ENCODE measurements around the gene PRR14.
A peak's percentile ranks its signal among the peaks of the same experiment; 100 is the strongest.
"Not testable (repeated sequence)": the region's sequence is repeated elsewhere in the genome, so short reads cannot be mapped to it uniquely, and the experiment has no call there.

The PRR14 gene

GRCh38 chr16:30633526-30633925 lies 17.2 kb upstream of the PRR14 start (continued):
- TF ChIP-seq ZNF8 (CRISPR knock-in tag; IDR thresholded peaks at IDR 0.05) (no peak), ZFP30 (CRISPR knock-in tag; IDR thresholded peaks at IDR 0.05) (no peak), CSRNP3 (CRISPR knock-in tag; IDR thresholded peaks at IDR 0.05) (no peak), ISL1 (CRISPR knock-in tag; IDR thresholded peaks at IDR 0.05) (no peak), BACH2 (CRISPR knock-in tag; IDR thresholded peaks at IDR 0.05; ENCODE audit: borderline replicate concordance) (no peak), TCF4 (CRISPR knock-in tag; IDR thresholded peaks at IDR 0.05; ENCODE audit: borderline replicate concordance) (no peak), ESRRG (CRISPR knock-in tag; IDR thresholded peaks at IDR 0.05) (no peak), SNAI2 (CRISPR knock-in tag; IDR thresholded peaks at IDR 0.05) (no peak), TSHZ2 (CRISPR knock-in tag; IDR thresholded peaks at IDR 0.05) (no peak), OSR1 (CRISPR knock-in tag; IDR thresholded peaks at IDR 0.05) (no peak)

GRCh38 chr16:30636599-30636998 lies 14.2 kb upstream of the PRR14 start:
- no peak for ATAC-seq
- TF ChIP-seq ZNF70 (CRISPR knock-in tag; IDR thresholded peaks at IDR 0.05), result no peak
- TF ChIP-seq ISL1 (CRISPR knock-in tag; IDR thresholded peaks at IDR 0.05), result no peak
- no peak for TF ChIP-seq BACH2 (CRISPR knock-in tag; IDR thresholded peaks at IDR 0.05; ENCODE audit: borderline replicate concordance)

GRCh38 chr16:30637139-30637538 lies 13.6 kb upstream of the PRR14 start:
- ATAC-seq, result not testable (repeated sequence)

- peak; percentile 39 for ATAC-seq
- TF ChIP-seq GLIS3 (CRISPR knock-in tag; IDR thresholded peaks at IDR 0.05) (no peak), BACH2 (CRISPR knock-in tag; IDR thresholded peaks at IDR 0.05; ENCODE audit: borderline replicate concordance) (no peak), TSHZ2 (CRISPR knock-in tag; IDR thresholded peaks at IDR 0.05) (no peak), CSDC2 (CRISPR knock-in tag; IDR thresholded peaks at IDR 0.05) (no peak), RARB (CRISPR knock-in tag; IDR thresholded peaks at IDR 0.05) (no peak), ISL1 (CRISPR knock-in tag; IDR thresholded peaks at IDR 0.05) (no peak), CREB5 (CRISPR knock-in tag; IDR thresholded peaks at IDR 0.05; ENCODE audit: low read depth) (no peak)
These were observed 12.8 kb upstream of the PRR14 start for GRCh38 chr16:30637944-30638343.

- TF ChIP-seq OSR1 (CRISPR knock-in tag; IDR thresholded peaks at IDR 0.05) (no peak), ZNF565 (CRISPR knock-in tag; conservative IDR thresholded peaks at IDR 0.05; ENCODE audit: low read depth) (no peak), POU6F1 (CRISPR knock-in tag; IDR thresholded peaks at IDR 0.05; ENCODE audit: borderline replicate concordance, low read depth) (no peak), TOX (CRISPR knock-in tag; IDR thresholded peaks at IDR 0.05; ENCODE audit: borderline replicate concordance) (no peak), GLIS3 (CRISPR knock-in tag; IDR thresholded peaks at IDR 0.05) (no peak), CREB5 (CRISPR knock-in tag; IDR thresholded peaks at IDR 0.05; ENCODE audit: low read depth) (no peak), ESRRG (CRISPR knock-in tag; IDR thresholded peaks at IDR 0.05) (no peak), ZFP3 (CRISPR knock-in tag; IDR thresholded peaks at IDR 0.05) (no peak), TSHZ2 (CRISPR knock-in tag; IDR thresholded peaks at IDR 0.05) (no peak)
- no peak for ATAC-seq
These were observed 9.3 kb upstream of the PRR14 start for GRCh38 chr16:30641378-30641982.

Measured in SK-N-SH treated with all-trans-retinoic acid at 6 μM for 48 hours (cell line).